Prostate gland (tissue), 2 donors: ENCODE data around the gene NPC1.

ENCODE experiments used
- POLR2A ChIP-seq: fragments of 450-650 bp; IDR thresholded peaks from one replicate; pipeline ENCODE4 v1.6.1; 2016; ENCODE audit warnings: antibody characterized with exemption, mild to moderate bottlenecking
- POLR2AphosphoS5 ChIP-seq: sonication (generic); formaldehyde crosslinking; IDR thresholded peaks from one replicate; pipeline ENCODE4 v1.6.1; 2017; ENCODE audit warnings: antibody characterized with exemption
- TF ChIP-seq, protein P1 (sequence below), 4 experiments: fragments of 200-600 bp in 2 of 4; fragments of 450-650 bp in 2 of 4; sonication (generic) in 2 of 4; IDR thresholded peaks; 1 replicate in 3 of 4; 2 replicates in 1 of 4; pipeline ENCODE4 v1.5.1; 2016 to 2019; ENCODE audit warnings: antibody characterized with exemption in 4 of 4, mild to moderate bottlenecking in 2 of 4, moderate library complexity in 2 of 4

DNA sequence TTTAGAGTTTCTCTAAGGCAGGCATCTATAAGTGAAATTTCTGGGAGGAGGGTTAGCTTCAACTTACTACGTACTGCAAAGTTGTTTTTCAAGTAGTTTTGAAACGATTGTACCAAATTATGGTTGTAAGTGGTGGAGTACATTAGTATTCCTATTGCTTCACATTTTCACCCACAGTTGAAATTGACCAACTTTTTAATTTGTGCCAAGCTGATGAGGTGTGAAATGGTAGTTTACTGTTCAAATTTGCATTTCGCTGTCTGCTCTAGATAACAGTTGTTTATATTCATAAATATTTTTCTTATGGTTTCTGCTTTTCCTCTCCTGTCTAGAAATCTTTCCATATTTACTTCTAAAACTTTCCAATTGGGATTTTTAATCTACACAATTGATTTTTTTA is 18.6 kb downstream of the NPC1 start:
- TF ChIP-seq, protein P1, sequence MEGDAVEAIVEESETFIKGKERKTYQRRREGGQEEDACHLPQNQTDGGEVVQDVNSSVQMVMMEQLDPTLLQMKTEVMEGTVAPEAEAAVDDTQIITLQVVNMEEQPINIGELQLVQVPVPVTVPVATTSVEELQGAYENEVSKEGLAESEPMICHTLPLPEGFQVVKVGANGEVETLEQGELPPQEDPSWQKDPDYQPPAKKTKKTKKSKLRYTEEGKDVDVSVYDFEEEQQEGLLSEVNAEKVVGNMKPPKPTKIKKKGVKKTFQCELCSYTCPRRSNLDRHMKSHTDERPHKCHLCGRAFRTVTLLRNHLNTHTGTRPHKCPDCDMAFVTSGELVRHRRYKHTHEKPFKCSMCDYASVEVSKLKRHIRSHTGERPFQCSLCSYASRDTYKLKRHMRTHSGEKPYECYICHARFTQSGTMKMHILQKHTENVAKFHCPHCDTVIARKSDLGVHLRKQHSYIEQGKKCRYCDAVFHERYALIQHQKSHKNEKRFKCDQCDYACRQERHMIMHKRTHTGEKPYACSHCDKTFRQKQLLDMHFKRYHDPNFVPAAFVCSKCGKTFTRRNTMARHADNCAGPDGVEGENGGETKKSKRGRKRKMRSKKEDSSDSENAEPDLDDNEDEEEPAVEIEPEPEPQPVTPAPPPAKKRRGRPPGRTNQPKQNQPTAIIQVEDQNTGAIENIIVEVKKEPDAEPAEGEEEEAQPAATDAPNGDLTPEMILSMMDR (IDR thresholded peaks at IDR 0.05), result no peak
- no peak for TF ChIP-seq POLR2AphosphoS5
- TF ChIP-seq POLR2A, result no peak
